Measurements from ENCODE around the gene LRRC14B. TPM values are rescaled to one million over a fixed set of nuclear protein-coding genes. Genes with fewer than 3 reads are reported as not detected.

LRRC14B gene
- total RNA-seq, 1 donor from 2014 or later: not detected

DNA sequence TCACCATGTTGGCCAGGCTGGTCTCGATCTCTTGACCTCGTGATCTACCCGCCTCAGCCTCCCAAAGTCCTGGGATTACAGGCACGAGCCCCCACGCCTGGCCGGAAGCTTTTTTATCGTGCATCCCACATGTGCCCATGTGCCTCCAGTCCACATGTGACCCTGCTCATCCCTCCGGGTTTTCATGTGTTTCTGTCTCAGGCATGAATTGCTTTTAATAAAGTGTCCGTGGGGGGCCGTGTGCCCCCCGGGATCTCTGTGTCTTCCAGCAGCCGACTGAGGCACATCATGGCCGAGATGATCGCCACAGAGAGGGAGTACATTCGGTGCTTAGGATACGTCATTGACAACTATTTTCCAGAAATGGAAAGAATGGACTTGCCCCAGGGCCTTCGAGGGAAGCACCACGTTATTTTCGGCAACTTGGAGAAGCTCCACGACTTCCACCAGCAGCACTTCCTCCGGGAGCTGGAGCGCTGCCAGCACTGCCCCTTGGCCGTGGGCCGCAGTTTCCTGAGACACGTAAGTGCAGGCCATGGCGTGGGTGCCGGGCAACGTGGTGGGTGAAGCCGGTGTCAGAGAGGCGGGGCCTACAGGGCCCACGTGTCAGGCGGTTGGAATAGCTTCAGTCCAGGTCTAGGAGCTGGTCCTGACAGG lies 22.1 kb upstream of the LRRC14B start:
- Histone ChIP-seq H3K27me3 (no peaks in the 10 kb centered on the region), H3K4me1 (peaks cover 8% of the 10 kb centered on the region), H3K9me3 (no peaks in the 10 kb centered on the region), H3K4me3 (no peak overlapping the region), H3K36me3 (no peaks in the 10 kb centered on the region), H3K27ac (no peak overlapping the region)
- ATAC-seq (peak; percentile 77), DNase-seq (peak; percentile 86)
- TF ChIP-seq CTCF (IDR thresholded peaks at IDR 0.05): no peak
- intact Hi-C loops (cut with DNase I): no loop called here

- TF ChIP-seq CTCF (IDR thresholded peaks at IDR 0.05): no peak
- no peak overlapping the region for H3K4me3 ChIP-seq
- H3K27ac ChIP-seq: no peak overlapping the region
- no peak for DNase-seq
- ATAC-seq: no peak
- no peaks in the 10 kb centered on the region for H3K9me3 ChIP-seq
- no peaks in the 10 kb centered on the region for H3K27me3 ChIP-seq
- peaks cover 8% of the 10 kb centered on the region for H3K4me1 ChIP-seq
- H3K36me3 ChIP-seq: no peaks in the 10 kb centered on the region
- intact Hi-C loops (cut with DNase I): no loop called here
Measured at GRCh38 chr5:169728-170094, 21.6 kb upstream of the LRRC14B start.

- Histone ChIP-seq H3K36me3 (no peaks in the 10 kb centered on the region), H3K27me3 (no peaks in the 10 kb centered on the region), H3K27ac (no peak overlapping the region), H3K4me1 (peaks cover 8% of the 10 kb centered on the region), H3K4me3 (no peak overlapping the region), H3K9me3 (no peaks in the 10 kb centered on the region)
- intact Hi-C loops (cut with DNase I): no loop called here
- no peak for TF ChIP-seq CTCF (IDR thresholded peaks at IDR 0.05)
- ATAC-seq: no peak
- peak; percentile 61 for DNase-seq
Measured at GRCh38 chr5:170971-171800, 20.1 kb upstream of the LRRC14B start.

- no peak overlapping the region for H3K4me3 ChIP-seq
- TF ChIP-seq CTCF (IDR thresholded peaks at IDR 0.05): no peak
- peak; percentile 62 for DNase-seq
- intact Hi-C loops (cut with DNase I): no loop called here
- H3K27ac ChIP-seq: no peak overlapping the region
- H3K4me1 ChIP-seq: peaks cover 8% of the 10 kb centered on the region
- ATAC-seq: no peak
- no peaks in the 10 kb centered on the region for H3K36me3 ChIP-seq
- no peaks in the 10 kb centered on the region for H3K9me3 ChIP-seq
- no peaks in the 10 kb centered on the region for H3K27me3 ChIP-seq
Measured at GRCh38 chr5:171801-172331, 19.4 kb upstream of the LRRC14B start.

DNA sequence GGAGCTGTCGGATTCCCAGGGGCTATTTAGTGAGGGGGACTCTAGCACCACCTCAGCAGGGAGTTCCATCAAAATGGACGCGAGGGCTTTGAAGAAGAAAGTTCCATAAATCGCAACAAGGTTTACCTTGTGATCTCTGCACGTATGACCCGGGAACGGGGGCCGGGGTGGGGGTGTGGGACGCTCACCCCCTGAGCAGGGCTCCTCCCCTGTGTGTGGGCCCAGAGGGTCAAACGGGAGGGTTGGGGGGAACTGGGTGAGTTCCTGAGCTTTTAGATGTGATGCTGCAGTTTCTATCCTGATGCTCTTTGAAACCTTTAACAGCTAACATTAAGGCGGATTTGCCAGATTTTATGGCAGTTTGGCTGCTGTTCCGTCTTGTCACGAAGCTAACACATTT lies 18.9 kb upstream of the LRRC14B start:
- Histone ChIP-seq H3K4me3 (no peak overlapping the region), H3K27me3 (no peaks in the 10 kb centered on the region), H3K9me3 (no peaks in the 10 kb centered on the region), H3K27ac (no peak overlapping the region), H3K36me3 (no peaks in the 10 kb centered on the region), H3K4me1 (peaks cover 8% of the 10 kb centered on the region)
- intact Hi-C loops (cut with DNase I): no loop called here
- no peak for TF ChIP-seq CTCF (IDR thresholded peaks at IDR 0.05)
- ATAC-seq (no peak), DNase-seq (peak; percentile 40)

Data from upper lobe of right lung (tissue), 1 donor.